B cell (primary cell): ENCODE measurements around the gene SAXO1. TPM values are rescaled to one million over a fixed set of nuclear protein-coding genes. Genes with fewer than 3 reads are reported as not detected.
A peak's percentile ranks its signal among the peaks of the same experiment; 100 is the strongest.

Experiments used
- ATAC-seq: fragments of 200-7000 bp; cut with Tn5 transposase; one replicate; pipeline ENCODE4 v1.10.0; 2021; ENCODE audit warnings: low read depth, mild to moderate bottlenecking, moderate number of reproducible peaks, moderate library complexity
- CTCF ChIA-PET: fragments of 350-600 bp; sonication (Branson Sonifier 250); formaldehyde crosslinking; loops from one replicate; lab custom pipeline; 2021; ENCODE audit warnings: antibody characterized with exemption, inconsistent platforms; lab: Charles Lee
- POLR2A ChIA-PET: fragments of 350-600 bp; sonication (Branson Sonifier 250); formaldehyde crosslinking; loops from one replicate; lab custom pipeline; 2021; ENCODE audit warnings: antibody characterized with exemption; lab: Charles Lee
- DNase-seq: peaks from one replicate; pipeline ENCODE4 v3.0.0; 2013
- H2AFZ ChIP-seq: 2 replicates; pipeline ENCODE4 v1.6.1; 2012; ENCODE audit warnings: mild to moderate bottlenecking, low read depth, low read length; ENCODE audit not compliant: insufficient read depth, poor library complexity, severe bottlenecking
- H3K27ac ChIP-seq, 2 donors: 1 replicate in 1 of 2; 2 replicates in 1 of 2; pipeline ENCODE4 v1.5.1; 2012 to 2013; ENCODE audit warnings: low read length in 2 of 2, mild to moderate bottlenecking in 2 of 2, moderate library complexity in 1 of 2
- H3K27me3 ChIP-seq, 4 experiments: fragments of 200-600 bp in 1 of 4; sonication (generic) in 1 of 4; replicated peaks in 1 of 4; 1 replicate in 2 of 4; 2 replicates in 2 of 4; pipeline versions ENCODE4 v1.6.1 to v1.7.0; 2013 to 2016; ENCODE audit warnings: low read length in 3 of 4, mild to moderate bottlenecking in 2 of 4, mixed read lengths in 1 of 4, moderate library complexity in 1 of 4; ENCODE audit not compliant: insufficient read depth in 4 of 4, control insufficient read depth in 3 of 4; ENCODE audit errors: control extremely low read depth in 1 of 4
- H3K36me3 ChIP-seq, 2 experiments: replicated peaks in 1 of 2; 1 replicate in 1 of 2; 2 replicates in 1 of 2; pipeline versions ENCODE4 v1.6.1 to v1.7.1; 2013; ENCODE audit warnings: low read length in 1 of 2; ENCODE audit not compliant: insufficient read depth in 2 of 2, control insufficient read depth in 1 of 2; ENCODE audit errors: control extremely low read depth in 1 of 2, extremely low read depth in 1 of 2
- H3K4me1 ChIP-seq, 2 donors: fragments of 200-600 bp in 1 of 2; sonication (generic) in 1 of 2; 1 replicate in 1 of 2; 2 replicates in 1 of 2; pipeline versions ENCODE4 v1.5.1 to v1.6.1; 2013 to 2017; ENCODE audit warnings: low read length in 2 of 2; ENCODE audit not compliant: control insufficient read depth in 2 of 2, insufficient read depth in 2 of 2
- H3K4me2 ChIP-seq: replicated peaks from 2 replicates; pipeline ENCODE3; 2012; ENCODE audit warnings: mild to moderate bottlenecking, low read depth, low read length; ENCODE audit not compliant: poor library complexity, severe bottlenecking
- H3K4me3 ChIP-seq, 5 experiments: fragments of 200-600 bp in 1 of 5; sonication (generic) in 1 of 5; 1 replicate in 3 of 5; 2 replicates in 2 of 5; pipeline versions ENCODE4 v1.5.1 to v1.7.0; 2011 to 2016; ENCODE audit warnings: low read length in 4 of 5, mild to moderate bottlenecking in 4 of 5, low read depth in 2 of 5, control low read depth in 1 of 5, moderate library complexity in 1 of 5; ENCODE audit not compliant: insufficient read depth in 1 of 5; ENCODE audit errors: control extremely low read depth in 1 of 5, extremely low read depth in 1 of 5
- H3K79me2 ChIP-seq: fragments of 200-600 bp; sonication (generic); one replicate; pipeline ENCODE4 v1.6.0; 2016; ENCODE audit warnings: low read length; ENCODE audit not compliant: control insufficient read depth, insufficient read depth
- H3K9ac ChIP-seq: fragments of 200-600 bp; sonication (generic); 2 replicates; pipeline ENCODE4 v1.6.1; 2017; ENCODE audit warnings: mild to moderate bottlenecking, low read length, moderate library complexity
- H3K9me3 ChIP-seq, 3 donors: one replicate each; pipeline versions ENCODE4 v1.6.1 to v1.7.1; 2013; ENCODE audit warnings: low read length in 2 of 3; ENCODE audit not compliant: control insufficient read depth in 2 of 3, insufficient read depth in 1 of 3; ENCODE audit errors: control extremely low read depth in 1 of 3
- H4K20me1 ChIP-seq: 2 replicates; pipeline ENCODE4 v1.6.0; 2012; ENCODE audit warnings: mild to moderate bottlenecking, low read length; ENCODE audit not compliant: insufficient read depth, control insufficient read depth, poor library complexity, severe bottlenecking
- H3K27ac Mint-ChIP-seq: one replicate; pipeline ENCODE4 v1.8.0; 2021; ENCODE audit warnings: mixed read lengths
- H3K27me3 Mint-ChIP-seq: one replicate; pipeline ENCODE4 v1.8.0; 2021; ENCODE audit warnings: mixed read lengths
- H3K4me1 Mint-ChIP-seq: one replicate; pipeline ENCODE4 v1.8.0; 2021; ENCODE audit warnings: mixed read lengths
- H3K4me3 Mint-ChIP-seq: one replicate; pipeline ENCODE4 v1.8.0; 2021; ENCODE audit warnings: mixed read lengths
- H3K9me3 Mint-ChIP-seq: one replicate; pipeline ENCODE4 v1.8.0; 2022; ENCODE audit warnings: mixed read lengths; ENCODE audit not compliant: insufficient read depth
- CTCF ChIP-seq: fragments of 200-600 bp; IDR thresholded peaks from one replicate; pipeline ENCODE4 v1.8.0; 2022; ENCODE audit warnings: antibody characterized with exemption, mild to moderate bottlenecking
- EZH2 ChIP-seq: IDR thresholded peaks from 2 replicates; pipeline ENCODE4 v1.6.1; 2012; ENCODE audit warnings: borderline replicate concordance, low read depth, mild to moderate bottlenecking, moderate library complexity, low read length; ENCODE audit not compliant: insufficient read depth, poor library complexity, severe bottlenecking
- WGBS: methylation state at CpG from one replicate; pipeline ENCODE4 v1.1.5; 2013; ENCODE audit warnings: missing lambda C conversion rate; ENCODE audit not compliant: insufficient coverage; 5-methylcytosine and 5-hydroxymethylcytosine counted together
- intact Hi-C: fragments of 100-400 bp; cut with micrococcal nuclease; formaldehyde crosslinking; loops from one replicate; pipeline ENCODE4 v1.10.0; 2022
- polyA plus RNA-seq: library from polyadenylated mRNA; depleted of rRNA; stranded (reverse); fragments of >200 nt; gene quantifications from 2 replicates; pipeline ENCODE4 v1.2.3, GENCODE V29; 2012
- total RNA-seq, 2 donors: library from RNA; stranded (reverse); fragments of 120-200 nt in 1 of 2; gene quantifications; 1 replicate in 1 of 2; 2 replicates in 1 of 2; pipeline versions ENCODE4 v1.2.3 to v1.2.4, GENCODE V29; 2013 to 2022

The SAXO1 gene
- total and polyA plus RNA-seq, 2 donors (not counting 1 experiment from before 2014, with no cell fraction given): 0.01 TPM; not detected in 1

GRCh38 chr9:19048966-19049916 is 16.2 kb upstream of the SAXO1 start, which contains the start of gene RRAGA:
Gene RRAGA (plus strand): TSS chr9:19049427. CDS start chr9:19049660, 233 bp downstream.
- peak within 1 kb of the TSS; percentile 96 for H2AFZ ChIP-seq
- peaks cover 24 to 32% of the 10 kb centered on the region in 2 donors for H3K4me1 ChIP-seq
- H3K4me3 Mint-ChIP-seq: peak within 1 kb of the TSS; percentile 98
- peaks cover 36% of the 10 kb centered on the region for H3K4me1 Mint-ChIP-seq
- intact Hi-C loops: loop anchor here (1.0 to 2.0 kb wide), 8 partner anchors 53 to 1636 kb away; partner anchors contain the start of genes FOCAD, HAUS6, PLIN2 and RPS6
- peak within 1 kb of the TSS; percentile 69 to 92 (median 78) for H3K4me3 ChIP-seq
- ATAC-seq (peak; percentile 89), DNase-seq (peak; percentile 97)
- H3K9me3 Mint-ChIP-seq: peaks cover 2% of the 10 kb centered on the region
- H3K9me3 ChIP-seq: peaks cover 0 to 3% (median 0%) of the 10 kb centered on the region in 3 donors
- TF ChIP-seq CTCF: peak; percentile 79
- TF ChIP-seq EZH2: no peak
- H3K79me2 ChIP-seq: peaks cover 18% of the 10 kb centered on the region
- H3K27ac Mint-ChIP-seq: peak within 1 kb of the TSS; percentile 99
- CTCF ChIA-PET: interaction anchor here (0.6 to 4.5 kb wide), 23 partner anchors 13 to 415 kb away, joined by 3 to 31 read pairs (median 4); no protein-coding TSS in a partner anchor
- peak within 1 kb of the TSS; percentile 92 to 95 for H3K27ac ChIP-seq
- WGBS: under 1% methylated on average over 79 of the region's 82 CpGs
- POLR2A ChIA-PET: interaction anchor here (1.0 to 1.9 kb wide), 6 partner anchors 15 to 403 kb away, joined by 3 to 11 read pairs (median 6); partner anchors contain the start of genes DENND4C and RPS6
- peak within 1 kb of the TSS; percentile 95 for H3K9ac ChIP-seq
- peaks cover 0 to 7% of the 10 kb centered on the region in 2 experiments for H3K36me3 ChIP-seq
- H4K20me1 ChIP-seq: no peaks in the 10 kb centered on the region
- H3K27me3 ChIP-seq: no peaks in the 10 kb centered on the region
- H3K4me2 ChIP-seq: peak within 1 kb of the TSS; percentile 78
- H3K27me3 Mint-ChIP-seq: no peaks in the 10 kb centered on the region
